OCI-LY1 (cell line): ENCODE results near the gene MORC4.

Experiments used
- EZH2 ChIP-seq: fragments of 200-600 bp; sonication (generic), shearing (Covaris generic); IDR thresholded peaks from 2 replicates; pipeline ENCODE4 v1.8.0; 2017; ENCODE audit warnings: borderline replicate concordance, mixed run types, mild to moderate bottlenecking, antibody characterized with exemption, low read length, moderate library complexity, mixed read lengths
- TF ChIP-seq, protein P1 (sequence below): fragments of 200-600 bp; sonication (generic), shearing (Covaris generic); IDR thresholded peaks from 2 replicates; pipeline ENCODE4 v1.5.1; 2017; ENCODE audit warnings: mild to moderate bottlenecking, antibody characterized with exemption, low read length, moderate library complexity, mixed read lengths

GRCh38 chrX:106951230-106951629 lies 48.8 kb downstream of the MORC4 start:
- TF ChIP-seq, protein P1, sequence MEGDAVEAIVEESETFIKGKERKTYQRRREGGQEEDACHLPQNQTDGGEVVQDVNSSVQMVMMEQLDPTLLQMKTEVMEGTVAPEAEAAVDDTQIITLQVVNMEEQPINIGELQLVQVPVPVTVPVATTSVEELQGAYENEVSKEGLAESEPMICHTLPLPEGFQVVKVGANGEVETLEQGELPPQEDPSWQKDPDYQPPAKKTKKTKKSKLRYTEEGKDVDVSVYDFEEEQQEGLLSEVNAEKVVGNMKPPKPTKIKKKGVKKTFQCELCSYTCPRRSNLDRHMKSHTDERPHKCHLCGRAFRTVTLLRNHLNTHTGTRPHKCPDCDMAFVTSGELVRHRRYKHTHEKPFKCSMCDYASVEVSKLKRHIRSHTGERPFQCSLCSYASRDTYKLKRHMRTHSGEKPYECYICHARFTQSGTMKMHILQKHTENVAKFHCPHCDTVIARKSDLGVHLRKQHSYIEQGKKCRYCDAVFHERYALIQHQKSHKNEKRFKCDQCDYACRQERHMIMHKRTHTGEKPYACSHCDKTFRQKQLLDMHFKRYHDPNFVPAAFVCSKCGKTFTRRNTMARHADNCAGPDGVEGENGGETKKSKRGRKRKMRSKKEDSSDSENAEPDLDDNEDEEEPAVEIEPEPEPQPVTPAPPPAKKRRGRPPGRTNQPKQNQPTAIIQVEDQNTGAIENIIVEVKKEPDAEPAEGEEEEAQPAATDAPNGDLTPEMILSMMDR: no peak
- no peak for TF ChIP-seq EZH2
